PC-9 (cell line): ENCODE data around the gene GALNT10. TPM values are rescaled to one million over a fixed set of nuclear protein-coding genes. Genes with fewer than 3 reads are reported as not detected.

Experiments
- BruUV-seq: library from RNA; stranded (reverse); fragments of 400-500 nt; replicated peaks from 2 replicates; lab custom pipeline; 2021; lab: Mats Ljungman, UMichigan
- CTCF ChIA-PET: fragments of 300-600 bp; sonication (Branson Sonifier 250); formaldehyde crosslinking; loops from one replicate; lab custom pipeline; 2022; ENCODE audit warnings: antibody characterized with exemption; lab: Charles Lee
- POLR2A ChIA-PET: fragments of 300-600 bp; sonication (Branson Sonifier 250); formaldehyde crosslinking; loops from one replicate; lab custom pipeline; 2022; ENCODE audit warnings: antibody characterized with exemption; ENCODE audit not compliant: unreplicated experiment; lab: Charles Lee
- DNase-seq, 2 experiments: peaks; one replicate each; pipeline versions ENCODE4 v3.0.0 to v3.0.0-alpha.2; 2015 to 2022; ENCODE audit warnings: mixed read lengths in 1 of 2
- H2AFZ ChIP-seq: fragments of 200-600 bp; sonication (generic); 2 replicates; pipeline ENCODE4 v1.8.1; 2017; ENCODE audit warnings: antibody characterized with exemption
- H3F3A ChIP-seq: fragments of 200-600 bp; sonication (generic); 2 replicates; pipeline ENCODE4 v1.8.1; 2017; ENCODE audit warnings: antibody characterized with exemption, mild to moderate bottlenecking, low read depth; ENCODE audit not compliant: insufficient read depth
- H3K27ac ChIP-seq: fragments of 200-600 bp; sonication (generic); 2 replicates; pipeline ENCODE4 v1.6.1; 2016; ENCODE audit warnings: mixed run types
- H3K27me3 ChIP-seq: fragments of 200-600 bp; sonication (generic); 2 replicates; pipeline ENCODE4 v1.6.1; 2016; ENCODE audit warnings: low read depth, mixed run types; ENCODE audit not compliant: insufficient read depth
- H3K36me3 ChIP-seq: fragments of 200-600 bp; sonication (generic); 2 replicates; pipeline ENCODE4 v1.6.1; 2016; ENCODE audit warnings: low read depth, mixed run types
- H3K4me1 ChIP-seq: fragments of 200-600 bp; sonication (generic); replicated peaks from 2 replicates; pipeline ENCODE4 v1.6.1; 2016; ENCODE audit warnings: mixed run types; ENCODE audit not compliant: insufficient read depth
- H3K4me2 ChIP-seq: fragments of 200-600 bp; sonication (generic); 2 replicates; pipeline ENCODE4 v1.6.1; 2017; ENCODE audit warnings: mixed run types
- H3K4me3 ChIP-seq: fragments of 200-600 bp; sonication (generic); 2 replicates; pipeline ENCODE4 v1.6.1; 2016; ENCODE audit warnings: mixed run types
- H3K79me2 ChIP-seq: fragments of 200-600 bp; sonication (generic); 2 replicates; pipeline ENCODE4 v1.6.1; 2017; ENCODE audit warnings: low read depth, mixed run types
- H3K9me2 ChIP-seq: fragments of 200-600 bp; sonication (generic); 2 replicates; pipeline ENCODE4 v1.8.1; 2017; ENCODE audit warnings: mild to moderate bottlenecking; ENCODE audit not compliant: insufficient read depth
- H3K9me3 ChIP-seq: fragments of 200-600 bp; sonication (generic); 2 replicates; pipeline ENCODE4 v1.8.1; 2016; ENCODE audit warnings: low read depth; ENCODE audit not compliant: insufficient read depth
- H4K20me1 ChIP-seq: fragments of 200-600 bp; sonication (generic); 2 replicates; pipeline ENCODE4 v1.8.1; 2017; ENCODE audit not compliant: insufficient read depth
- EZH2 ChIP-seq: fragments of 200-600 bp; sonication (generic); IDR thresholded peaks from 2 replicates; pipeline ENCODE4 v1.8.0; 2017; ENCODE audit warnings: antibody characterized with exemption, low read depth
- intact Hi-C: fragments of 100-400 bp; cut with micrococcal nuclease; formaldehyde crosslinking; loops from one replicate; pipeline ENCODE4 v1.10.0; 2022; ENCODE audit not compliant: unreplicated experiment
- total RNA-seq: library from RNA; stranded (reverse); gene quantifications from 2 replicates; pipeline ENCODE4 v1.2.3, GENCODE V29; 2021
- TF ChIP-seq, protein P1 (sequence below): fragments of 200-600 bp; sonication (generic); conservative IDR thresholded peaks from 2 replicates; pipeline ENCODE4 v1.6.1; 2017; ENCODE audit warnings: mixed run types, antibody characterized with exemption, mild to moderate bottlenecking, moderate library complexity

GALNT10 gene
- total RNA-seq, 1 experiment from 2014 or later: 101 TPM

DNA sequence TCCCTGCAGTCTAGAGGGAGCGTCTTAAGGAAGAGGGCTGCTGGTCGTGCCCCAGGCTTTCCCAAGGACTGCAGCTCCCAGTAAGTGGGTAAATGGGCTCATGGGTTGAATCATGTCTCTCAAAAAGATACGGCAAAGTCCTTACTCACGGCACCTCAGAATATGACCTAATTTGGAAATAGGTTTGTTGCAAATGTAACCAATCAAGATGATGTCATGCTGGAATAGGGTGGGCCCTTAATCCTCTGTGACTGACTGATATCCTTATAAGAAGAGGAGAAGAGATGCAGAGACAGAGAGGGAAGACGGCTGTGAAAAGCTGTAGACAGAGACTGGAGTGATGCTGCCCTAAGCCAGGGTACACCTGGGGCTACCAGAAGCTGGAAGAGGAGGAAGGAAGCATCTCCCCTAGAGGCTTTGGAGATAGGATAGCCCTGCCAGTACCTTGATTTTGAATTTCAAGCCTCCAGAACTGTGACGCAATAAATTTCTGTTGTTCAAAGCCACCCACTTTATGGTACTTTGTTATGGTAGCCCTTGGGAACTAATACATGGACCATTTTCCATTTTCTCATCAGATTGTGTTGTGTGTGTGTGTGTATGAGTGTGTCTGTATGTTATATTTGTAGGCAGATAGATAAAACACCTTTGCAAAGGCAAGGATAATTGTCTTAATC, 15.0 kb downstream of the GALNT10 start:
- H3K4me2 ChIP-seq: no peak overlapping the region
- DNase-seq: no peak
- H3K9me3 ChIP-seq: no peaks in the 10 kb centered on the region
- ChIA-PET CTCF (interaction anchor here (0.6 kb wide), 1 partner anchor 233 kb away, joined by 3 read pairs; no protein-coding TSS in a partner anchor), POLR2A (interaction anchor here (0.6 kb wide), 1 partner anchor 79 kb away, joined by 3 read pairs; no protein-coding TSS in a partner anchor)
- no peak overlapping the region for H3K4me3 ChIP-seq
- H3K27ac ChIP-seq: no peak overlapping the region
- TF ChIP-seq EZH2: no peak
- TF ChIP-seq, protein P1, sequence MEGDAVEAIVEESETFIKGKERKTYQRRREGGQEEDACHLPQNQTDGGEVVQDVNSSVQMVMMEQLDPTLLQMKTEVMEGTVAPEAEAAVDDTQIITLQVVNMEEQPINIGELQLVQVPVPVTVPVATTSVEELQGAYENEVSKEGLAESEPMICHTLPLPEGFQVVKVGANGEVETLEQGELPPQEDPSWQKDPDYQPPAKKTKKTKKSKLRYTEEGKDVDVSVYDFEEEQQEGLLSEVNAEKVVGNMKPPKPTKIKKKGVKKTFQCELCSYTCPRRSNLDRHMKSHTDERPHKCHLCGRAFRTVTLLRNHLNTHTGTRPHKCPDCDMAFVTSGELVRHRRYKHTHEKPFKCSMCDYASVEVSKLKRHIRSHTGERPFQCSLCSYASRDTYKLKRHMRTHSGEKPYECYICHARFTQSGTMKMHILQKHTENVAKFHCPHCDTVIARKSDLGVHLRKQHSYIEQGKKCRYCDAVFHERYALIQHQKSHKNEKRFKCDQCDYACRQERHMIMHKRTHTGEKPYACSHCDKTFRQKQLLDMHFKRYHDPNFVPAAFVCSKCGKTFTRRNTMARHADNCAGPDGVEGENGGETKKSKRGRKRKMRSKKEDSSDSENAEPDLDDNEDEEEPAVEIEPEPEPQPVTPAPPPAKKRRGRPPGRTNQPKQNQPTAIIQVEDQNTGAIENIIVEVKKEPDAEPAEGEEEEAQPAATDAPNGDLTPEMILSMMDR: no peak
- peaks cover 6% of the 10 kb centered on the region; the same call in 1 of the 2 replicates for H3F3A ChIP-seq
- H3K79me2 ChIP-seq: peaks cover 77% of the 10 kb centered on the region
- no TSS peak for BruUV-seq
- peaks cover 19% of the 10 kb centered on the region for H3K36me3 ChIP-seq
- H4K20me1 ChIP-seq: no peaks in the 10 kb centered on the region
- H3K9me2 ChIP-seq: no peaks in the 10 kb centered on the region
- intact Hi-C loops: no loop called here
- H3K27me3 ChIP-seq: no peaks in the 10 kb centered on the region
- H2AFZ ChIP-seq: no peak overlapping the region
- H3K4me1 ChIP-seq: peaks cover 8% of the 10 kb centered on the region

DNA sequence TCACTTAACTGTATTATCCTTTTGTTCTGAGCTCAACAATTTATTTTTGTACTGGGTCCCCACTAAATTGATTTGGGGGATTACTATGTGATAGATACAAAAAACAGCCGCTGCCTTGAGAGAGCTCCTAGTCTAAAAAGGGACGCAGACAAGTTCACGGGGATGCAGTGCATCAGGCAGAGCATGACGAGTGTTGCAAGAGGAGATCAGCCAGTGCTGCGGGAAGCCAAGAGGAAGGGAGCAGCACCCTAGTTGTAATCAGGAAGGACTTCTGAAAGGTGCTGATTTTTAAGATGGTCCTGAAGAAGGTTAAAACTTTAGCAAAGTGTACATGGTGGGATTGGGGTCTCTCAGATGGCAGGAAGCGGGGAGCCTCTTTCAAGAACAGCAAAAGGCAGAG, 15.8 kb downstream of the GALNT10 start:
- Histone ChIP-seq H3K79me2 (peaks cover 73% of the 10 kb centered on the region), H3K27ac (no peak overlapping the region), H2AFZ (no peak overlapping the region), H3K9me2 (no peaks in the 10 kb centered on the region), H3F3A (peaks cover 12% of the 10 kb centered on the region; the same call in 1 of the 2 replicates), H3K27me3 (no peaks in the 10 kb centered on the region), H3K9me3 (no peaks in the 10 kb centered on the region), H3K36me3 (peaks cover 19% of the 10 kb centered on the region), H4K20me1 (no peaks in the 10 kb centered on the region), H3K4me1 (peaks cover 15% of the 10 kb centered on the region), H3K4me3 (no peak overlapping the region), H3K4me2 (no peak overlapping the region)
- DNase-seq: no peak
- POLR2A ChIA-PET: interaction anchor here (0.6 kb wide), 1 partner anchor 80 kb away, joined by 3 read pairs; no protein-coding TSS in a partner anchor
- intact Hi-C loops: no loop called here
- CTCF ChIA-PET: interaction anchor here (0.6 kb wide), 1 partner anchor 232 kb away, joined by 3 read pairs; no protein-coding TSS in a partner anchor
- TF ChIP-seq, protein P1: no peak
- BruUV-seq: no TSS peak

DNA sequence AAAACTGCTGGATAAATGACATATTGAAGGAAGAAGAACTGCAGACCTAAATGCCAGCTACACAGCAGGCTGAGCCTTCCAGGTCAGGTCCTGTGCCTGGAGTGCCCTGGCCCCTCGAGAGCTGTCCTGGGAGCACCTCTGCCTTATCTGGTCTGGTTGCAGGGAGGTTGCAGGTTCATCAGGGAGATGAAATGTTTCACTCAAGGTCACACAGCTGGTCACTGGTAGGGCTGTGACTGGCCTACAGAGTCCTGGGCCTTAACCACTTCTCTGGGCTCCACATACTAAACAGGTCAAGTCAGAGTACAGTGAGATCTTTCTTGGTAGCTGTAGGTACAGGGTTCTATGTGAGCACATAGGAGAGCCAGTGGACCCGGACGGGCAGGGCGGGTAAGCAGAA, 16.7 kb downstream of the GALNT10 start:
- intact Hi-C loops: no loop called here
- no peaks in the 10 kb centered on the region for H3K9me3 ChIP-seq
- H2AFZ ChIP-seq: no peak overlapping the region
- ChIA-PET CTCF (no interaction called here), POLR2A (no interaction called here)
- no peaks in the 10 kb centered on the region for H3K27me3 ChIP-seq
- H3K36me3 ChIP-seq: peaks cover 11% of the 10 kb centered on the region
- TF ChIP-seq EZH2: no peak
- TF ChIP-seq, protein P1: no peak
- no peaks in the 10 kb centered on the region for H3K9me2 ChIP-seq
- no peak overlapping the region for H3K4me2 ChIP-seq
- DNase-seq: no peak
- no peak overlapping the region for H3K4me3 ChIP-seq
- H3K79me2 ChIP-seq: peaks cover 65% of the 10 kb centered on the region
- H3K27ac ChIP-seq: no peak overlapping the region
- BruUV-seq: no TSS peak
- H4K20me1 ChIP-seq: no peaks in the 10 kb centered on the region
- H3K4me1 ChIP-seq: peaks cover 24% of the 10 kb centered on the region
- H3F3A ChIP-seq: peaks cover 21% of the 10 kb centered on the region
